Measurements from ENCODE around the gene COX7A1.
"Not testable (repeated sequence)": the region's sequence is repeated elsewhere in the genome, so short reads cannot be mapped to it uniquely, and the experiment has no call there.

Gene COX7A1

DNA sequence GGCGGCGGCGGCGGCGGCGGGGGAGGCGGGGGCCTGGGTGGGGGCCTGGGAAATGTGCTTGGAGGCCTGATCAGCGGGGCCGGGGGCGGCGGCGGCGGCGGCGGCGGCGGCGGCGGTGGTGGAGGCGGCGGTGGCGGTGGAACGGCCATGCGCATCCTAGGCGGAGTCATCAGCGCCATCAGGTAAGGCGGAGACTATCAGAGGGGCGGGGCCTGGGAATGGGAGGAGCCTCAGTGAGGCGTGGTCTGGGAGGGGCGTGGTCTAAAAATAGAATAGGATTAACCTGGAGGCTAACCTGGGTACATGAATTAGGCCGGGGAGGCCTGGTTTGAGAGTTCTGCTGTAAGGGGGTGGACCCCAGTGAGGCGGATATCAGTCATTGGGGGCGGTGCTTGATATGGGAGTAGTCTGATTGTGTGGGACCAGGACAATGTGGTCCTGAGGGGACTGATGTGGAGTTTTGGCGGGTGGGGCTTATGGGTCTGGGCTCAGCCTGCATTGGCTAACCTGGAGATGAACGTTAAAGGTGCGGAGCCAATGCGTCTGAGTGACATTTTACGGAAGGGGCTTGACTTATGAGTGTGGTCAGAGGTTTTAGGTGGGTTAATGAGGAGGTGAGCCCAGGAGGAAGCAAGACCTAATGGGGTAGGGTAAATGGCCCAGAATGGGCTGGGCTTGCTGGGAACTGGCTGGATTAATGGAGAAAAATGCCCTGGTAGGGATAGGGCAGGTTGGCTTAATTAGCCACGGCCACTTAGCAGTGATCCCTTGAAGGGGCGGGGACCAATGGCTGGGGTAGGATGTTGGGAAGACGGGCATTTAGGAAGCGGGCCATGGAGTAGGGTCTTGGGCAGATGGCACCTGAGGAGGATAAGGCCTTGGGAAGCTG lies 11.0 kb downstream of the COX7A1 start:
- no peak for DNase-seq

GRCh38 chr19:36140304-36141038 lies 11.8 kb downstream of the COX7A1 start:
- no peak for DNase-seq

GRCh38 chr19:36139473-36140303 lies 12.6 kb downstream of the COX7A1 start, which contains the start of gene CAPNS1:
Gene CAPNS1, plus strand, starts transcription at chr19:36140066. Its CDS starts 946 bp downstream, at chr19:36141012.
- DNase-seq, result no peak

DNA sequence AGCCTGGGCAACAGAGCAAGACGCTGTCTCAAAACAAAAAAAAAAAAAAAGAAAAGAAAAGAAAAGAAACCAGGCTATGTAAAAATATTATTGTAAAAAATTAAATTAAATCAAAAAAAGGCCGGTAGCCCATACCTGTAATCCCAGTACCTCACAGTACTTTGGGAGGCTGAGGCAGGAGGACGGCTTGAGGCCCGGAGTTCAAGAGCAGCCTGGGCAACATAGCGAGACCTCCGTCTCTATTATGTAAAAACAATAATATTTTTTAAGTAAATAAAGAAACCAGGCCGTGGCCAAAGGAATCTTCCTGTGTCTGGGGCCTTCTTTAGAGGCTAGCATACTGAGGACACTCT lies 13.2 kb downstream of the COX7A1 start:
- no peak for DNase-seq

DNA sequence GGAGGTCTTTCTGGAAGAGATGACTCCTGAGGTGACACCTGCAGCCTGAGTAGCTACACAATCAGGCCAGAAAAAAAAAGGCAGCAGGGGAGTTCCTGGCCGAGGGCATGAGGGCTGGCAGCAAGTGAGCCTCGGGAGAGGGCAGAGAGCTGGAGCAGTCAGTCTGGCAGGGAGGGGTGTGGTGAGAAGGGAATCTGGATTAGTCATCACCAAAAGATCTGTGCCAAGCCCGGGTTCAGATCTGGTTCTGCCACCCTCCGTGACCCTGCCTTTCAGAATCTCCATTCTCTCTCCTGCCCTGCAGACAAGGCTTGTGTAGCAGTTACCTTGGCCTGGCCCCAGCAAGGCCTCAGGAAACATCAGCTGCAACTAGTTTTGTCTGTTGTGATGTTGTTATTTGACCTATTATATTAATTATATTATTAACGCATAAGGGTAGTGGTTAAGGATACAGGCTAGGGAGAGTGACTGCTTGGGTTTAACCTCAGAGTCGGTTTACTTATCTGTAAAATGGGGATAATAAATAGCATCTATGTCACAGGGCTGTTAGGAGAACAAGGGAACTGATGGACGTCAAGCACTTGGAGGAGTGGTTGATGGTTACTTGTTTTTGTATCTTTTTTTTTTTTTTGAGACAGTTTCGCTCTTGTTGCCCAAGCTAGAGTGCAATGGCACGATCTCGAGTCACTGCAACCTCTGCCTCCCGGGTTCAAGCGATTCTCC lies 15.1 kb downstream of the COX7A1 start:
- no peak for DNase-seq

- DNase-seq, result not testable (repeated sequence)
Observed at GRCh38 chr19:36134867-36135266, 17.4 kb downstream of the COX7A1 start.

DNA sequence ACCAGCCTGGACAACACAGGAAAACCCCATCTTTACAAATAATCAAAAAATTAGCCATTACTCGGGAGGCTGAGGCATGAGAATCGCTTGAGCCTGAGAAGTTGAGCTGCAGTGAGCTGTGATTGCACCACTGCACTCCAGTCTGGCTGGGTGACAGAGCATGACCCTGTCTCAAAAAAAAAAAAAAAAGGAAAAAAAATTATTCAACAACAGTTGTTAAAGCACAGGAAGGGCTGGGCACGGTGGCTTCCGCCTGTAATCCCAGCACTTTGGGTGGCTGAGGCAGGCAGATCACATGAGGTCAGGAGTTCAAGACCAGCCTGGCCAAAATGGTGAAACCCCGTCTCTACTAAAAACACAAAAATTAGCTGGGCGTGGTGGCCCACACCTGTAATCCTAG lies 21.0 kb downstream of the COX7A1 start:
- not testable (repeated sequence) for DNase-seq

DNA sequence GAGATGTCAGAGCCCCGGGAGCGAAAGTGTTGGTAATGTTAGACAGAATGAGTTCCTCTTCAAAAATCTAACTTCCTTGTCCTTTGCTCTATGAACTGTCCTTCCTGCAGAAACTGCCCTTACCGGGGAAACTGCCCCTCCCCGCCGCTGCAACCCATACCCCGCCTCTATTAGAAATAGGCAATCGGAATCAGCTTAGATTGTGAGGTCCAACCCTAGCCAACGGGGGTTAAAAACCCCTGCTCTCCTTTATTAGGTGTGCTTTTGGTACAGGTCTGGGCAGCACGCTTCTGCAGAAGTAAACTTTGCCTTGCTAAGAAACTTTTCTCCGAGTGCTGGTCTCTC lies 23.9 kb downstream of the COX7A1 start:
- DNase-seq, result no peak

GRCh38 chr19:36125557-36125956 lies 26.7 kb downstream of the COX7A1 start:
- no peak for DNase-seq

DNA sequence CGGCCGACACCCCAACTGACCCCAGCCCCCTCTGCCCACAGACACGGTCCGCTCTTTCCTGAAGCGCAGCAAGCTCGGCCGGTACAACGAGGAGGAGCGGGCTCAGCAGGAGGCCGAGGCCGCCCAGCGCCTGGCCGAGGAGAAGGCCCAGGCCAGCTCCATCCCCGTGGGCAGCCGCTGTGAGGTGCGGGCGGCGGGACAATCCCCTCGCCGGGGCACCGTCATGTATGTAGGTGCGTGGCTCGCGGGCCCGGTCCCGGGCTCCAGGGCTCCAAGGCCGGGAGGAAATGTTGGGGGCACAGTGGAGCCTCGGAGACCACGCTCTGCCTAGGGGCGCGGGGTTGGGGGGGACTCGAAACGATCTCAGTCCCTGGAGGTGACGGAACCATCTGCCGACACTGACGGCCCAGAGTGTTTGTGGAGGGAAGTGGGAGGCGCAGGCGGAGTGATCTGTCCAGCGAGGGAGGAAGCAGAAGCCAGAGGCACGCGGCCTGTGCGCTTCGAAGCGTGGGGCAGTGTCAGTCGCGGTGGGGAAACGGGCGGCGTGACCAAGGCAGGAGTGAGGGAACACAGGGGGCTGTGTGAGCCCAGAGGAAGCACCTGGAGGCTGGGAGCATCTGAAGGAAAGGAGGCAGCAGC lies 30.6 kb downstream of the COX7A1 start:
- no peak for DNase-seq

- DNase-seq, result no peak
Observed at GRCh38 chr19:36120984-36121358, 31.3 kb downstream of the COX7A1 start.

- no peak for DNase-seq
Observed at GRCh38 chr19:36120092-36120983, 31.9 kb downstream of the COX7A1 start.

DNA sequence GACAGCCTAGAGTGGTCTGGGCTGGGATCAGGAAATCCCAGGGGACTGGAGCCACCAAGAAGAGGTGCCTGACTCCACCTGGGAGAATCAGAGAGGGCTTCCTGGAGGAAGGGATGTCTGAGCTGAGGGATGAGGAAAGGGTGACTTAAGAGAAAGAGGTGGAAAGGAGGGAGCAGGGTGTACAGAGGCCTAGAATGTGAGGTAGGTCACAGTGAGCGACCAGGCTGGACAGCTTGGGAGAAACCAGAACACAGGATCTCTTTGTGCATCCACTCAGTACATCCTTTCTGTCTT lies 36.0 kb downstream of the COX7A1 start:
- DNase-seq, result no peak

GRCh38 chr19:36115453-36116343 lies 36.5 kb downstream of the COX7A1 start, which contains the start of gene TBCB:
Gene TBCB, plus strand, starts transcription at chr19:36115468. Its CDS starts 93 bp downstream, at chr19:36115561.
- DNase-seq, result no peak

DNA sequence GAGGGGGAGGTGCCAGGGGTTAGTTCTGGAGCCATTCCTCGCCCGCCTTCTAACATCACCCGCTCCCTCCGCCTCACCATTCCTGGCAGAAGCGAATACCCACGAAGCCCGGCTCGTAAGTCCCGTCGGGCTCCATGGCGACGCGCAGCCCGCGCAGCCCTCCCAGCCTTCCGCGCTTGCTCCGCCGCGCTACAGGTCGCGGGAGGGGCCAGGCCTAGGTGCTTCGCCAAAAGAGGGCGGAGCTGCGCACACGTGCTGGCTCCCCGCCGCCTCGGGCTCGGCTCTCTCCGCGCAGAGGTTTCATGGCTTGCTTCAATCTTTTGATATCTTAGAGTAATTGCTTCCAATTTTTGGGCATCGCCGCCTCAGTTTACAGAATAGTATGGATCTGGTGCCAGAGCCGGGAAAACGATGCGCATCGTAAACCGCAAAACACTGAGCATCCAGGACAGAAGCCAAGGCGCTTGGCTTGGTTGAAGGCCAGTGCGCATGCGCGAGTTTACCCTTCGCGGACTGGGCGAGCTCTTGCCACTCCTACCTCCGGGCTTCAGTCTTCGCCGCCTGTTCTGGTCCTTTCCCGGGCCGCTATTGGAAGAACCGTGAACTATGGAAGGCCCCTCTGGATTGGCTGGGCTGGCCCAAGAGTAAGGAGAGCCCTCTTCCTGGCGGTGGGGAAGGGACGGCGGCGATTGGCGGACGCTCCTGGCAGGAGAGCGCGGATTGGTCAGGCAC lies 37.4 kb downstream of the COX7A1 start, which contains the start of gene POLR2I:
Gene POLR2I, minus strand, starts transcription at position 155 of the 732 bp plus-strand sequence. Its CDS starts 19 bp downstream, at position 136.
- DNase-seq, result peak; percentile 71

DNA sequence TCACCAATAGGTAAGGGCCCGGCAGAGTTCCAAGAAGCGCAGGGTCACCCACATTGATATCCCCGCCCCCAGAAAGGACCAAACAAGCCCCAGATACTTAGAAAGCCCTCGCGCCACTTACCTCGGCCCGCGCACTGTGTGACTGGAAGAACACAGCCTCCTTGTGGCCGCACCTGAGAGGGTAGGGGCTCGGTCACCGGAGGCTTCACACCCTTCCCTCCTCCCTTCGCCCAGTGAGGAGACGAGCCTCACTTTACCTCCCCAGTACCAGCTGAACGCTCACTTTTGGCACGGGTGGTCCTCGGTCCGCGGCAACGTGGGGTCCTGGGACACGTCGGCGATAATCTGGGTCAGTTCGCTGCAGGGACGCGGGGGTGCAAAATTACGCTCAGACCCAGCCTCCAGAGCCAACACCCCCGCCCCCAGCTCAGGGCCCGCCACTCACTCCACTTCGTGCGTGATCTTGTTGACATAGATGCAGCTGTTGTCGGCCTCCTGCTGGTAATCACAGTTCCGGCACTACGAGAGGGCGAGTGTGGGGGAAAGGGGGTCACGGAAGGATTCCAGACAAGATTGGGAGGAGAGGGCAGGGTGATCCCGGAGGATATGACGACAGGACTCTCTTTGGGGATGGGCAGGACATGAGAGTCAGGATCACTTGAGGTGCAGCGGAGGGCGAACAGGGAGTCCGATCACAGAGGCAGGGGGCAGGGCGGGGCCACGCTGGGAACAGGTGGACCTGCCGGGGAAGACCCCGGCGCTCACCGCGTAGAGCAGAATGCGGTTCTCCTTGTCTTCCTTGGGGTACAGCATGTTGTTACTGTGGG lies 38.1 kb downstream of the COX7A1 start:
- no peak for DNase-seq

DNA sequence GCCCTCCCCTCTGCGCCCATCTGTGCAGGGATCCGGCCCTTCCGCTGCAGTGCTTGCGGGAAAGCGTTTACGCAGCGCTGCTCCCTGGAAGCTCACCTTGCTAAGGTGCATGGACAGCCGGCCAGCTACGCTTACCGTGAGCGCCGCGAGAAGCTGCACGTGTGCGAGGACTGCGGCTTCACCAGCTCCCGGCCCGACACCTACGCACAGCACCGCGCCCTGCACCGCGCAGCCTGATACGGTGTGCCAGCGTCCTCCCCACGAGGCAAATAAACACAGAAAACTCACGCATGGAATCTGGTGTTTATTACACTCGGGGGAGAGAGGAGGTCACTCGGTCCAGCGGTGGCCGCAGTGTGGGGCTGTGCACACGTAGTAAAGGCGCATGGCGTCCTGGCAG lies 38.8 kb downstream of the COX7A1 start:
- DNase-seq, result no peak

DNA sequence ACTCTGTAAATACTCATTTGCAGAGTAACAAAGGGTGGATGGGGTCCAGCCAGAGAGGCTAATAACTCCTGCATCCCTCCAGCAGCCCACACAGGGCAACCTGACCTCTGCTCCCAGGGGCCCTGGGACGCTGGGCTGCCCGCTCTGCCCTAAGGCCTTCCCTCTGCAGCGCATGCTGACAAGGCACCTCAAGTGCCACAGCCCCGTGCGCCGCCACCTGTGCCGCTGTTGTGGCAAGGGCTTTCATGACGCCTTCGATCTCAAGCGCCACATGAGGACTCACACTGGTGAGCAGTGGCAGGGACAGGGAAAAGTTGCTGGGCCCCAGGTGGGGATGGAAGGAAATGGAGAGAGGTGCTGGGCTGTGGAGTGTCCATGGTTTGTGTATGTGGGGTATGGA lies 39.6 kb downstream of the COX7A1 start:
- DNase-seq, result no peak

Measured in cortex of kidney (tissue), 1 donor.